Non-pigmented ciliary epithelial cell (primary cell): ENCODE results near the gene ATP12A.

Experiments
- DNase-seq: peaks from one replicate; pipeline ENCODE4 v3.0.0-alpha.2; 2010; ENCODE audit warnings: low read depth

Gene ATP12A

DNA sequence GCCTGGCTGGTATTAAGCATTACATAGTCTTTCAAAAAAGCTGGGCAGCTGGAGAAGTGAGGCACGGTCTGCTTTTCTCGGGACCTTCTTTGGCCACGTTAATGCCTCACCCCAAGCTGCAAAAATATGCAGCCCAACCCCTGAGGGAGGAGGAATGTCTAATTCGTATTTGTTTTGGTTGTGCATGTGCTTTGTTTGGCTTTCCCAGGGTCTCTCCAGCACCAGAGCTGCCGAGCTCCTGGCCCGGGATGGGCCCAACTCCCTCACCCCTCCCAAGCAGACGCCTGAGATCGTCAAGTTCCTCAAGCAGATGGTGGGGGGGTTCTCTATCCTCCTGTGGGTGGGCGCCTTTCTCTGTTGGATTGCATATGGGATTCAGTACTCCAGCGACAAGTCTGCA is 7.9 kb downstream of the ATP12A start:
- no peak for DNase-seq

DNA sequence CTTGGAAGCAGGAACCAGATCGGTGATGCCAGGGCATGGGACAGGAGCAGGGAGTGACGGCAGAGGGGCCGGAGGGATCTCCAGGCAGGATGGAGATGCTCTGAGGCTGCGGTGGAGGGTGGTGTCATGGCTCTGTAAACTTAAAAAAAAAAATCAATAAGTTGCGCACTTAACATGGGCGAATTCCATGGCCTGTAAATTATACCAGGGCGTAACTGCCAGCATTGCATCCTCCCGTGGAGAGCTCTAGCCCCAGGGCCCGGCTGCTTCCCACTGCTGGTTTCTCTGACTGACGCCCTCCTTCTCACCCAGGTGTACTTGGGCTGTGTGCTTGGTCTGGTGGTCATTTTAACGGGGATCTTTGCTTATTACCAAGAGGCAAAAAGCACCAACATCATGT is 8.7 kb downstream of the ATP12A start:
- DNase-seq: no peak

DNA sequence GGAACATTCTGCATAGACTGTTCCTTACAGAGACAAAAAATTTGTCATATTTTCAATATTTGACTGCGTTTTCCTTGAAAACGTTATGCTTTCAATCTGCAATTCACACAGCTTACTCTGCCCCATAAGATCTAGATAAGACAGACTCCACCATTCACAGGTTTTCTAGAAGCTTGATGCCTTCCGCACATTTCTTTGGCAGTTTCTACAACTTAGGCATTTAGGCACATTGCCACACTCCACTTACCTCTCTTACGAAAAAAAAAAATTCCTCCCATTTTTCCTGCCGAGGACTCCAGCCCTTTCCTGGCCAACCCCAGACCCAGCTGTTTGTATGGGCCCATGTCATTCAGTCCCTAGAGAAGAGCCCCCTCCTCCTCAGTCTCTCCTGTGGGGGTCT is 11.2 kb downstream of the ATP12A start:
- DNase-seq: no peak

DNA sequence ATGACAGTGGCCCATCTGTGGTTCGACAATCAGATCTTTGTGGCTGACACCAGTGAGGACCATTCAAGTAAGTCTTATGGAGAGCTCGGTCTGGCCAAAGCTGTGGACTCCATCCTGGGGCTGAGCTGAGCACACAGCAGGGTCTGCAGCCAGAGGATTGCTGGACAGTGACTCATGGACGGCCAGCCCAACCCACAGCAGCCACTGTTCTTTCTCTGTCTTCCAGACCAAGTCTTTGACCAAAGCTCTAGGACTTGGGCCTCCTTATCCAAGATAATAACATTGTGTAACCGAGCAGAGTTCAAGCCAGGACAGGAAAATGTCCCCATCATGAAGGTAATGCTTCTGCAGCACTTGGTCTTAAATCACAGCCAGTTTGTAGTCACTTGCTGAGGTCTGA is 12.4 kb downstream of the ATP12A start:
- DNase-seq: peak; percentile 28

DNA sequence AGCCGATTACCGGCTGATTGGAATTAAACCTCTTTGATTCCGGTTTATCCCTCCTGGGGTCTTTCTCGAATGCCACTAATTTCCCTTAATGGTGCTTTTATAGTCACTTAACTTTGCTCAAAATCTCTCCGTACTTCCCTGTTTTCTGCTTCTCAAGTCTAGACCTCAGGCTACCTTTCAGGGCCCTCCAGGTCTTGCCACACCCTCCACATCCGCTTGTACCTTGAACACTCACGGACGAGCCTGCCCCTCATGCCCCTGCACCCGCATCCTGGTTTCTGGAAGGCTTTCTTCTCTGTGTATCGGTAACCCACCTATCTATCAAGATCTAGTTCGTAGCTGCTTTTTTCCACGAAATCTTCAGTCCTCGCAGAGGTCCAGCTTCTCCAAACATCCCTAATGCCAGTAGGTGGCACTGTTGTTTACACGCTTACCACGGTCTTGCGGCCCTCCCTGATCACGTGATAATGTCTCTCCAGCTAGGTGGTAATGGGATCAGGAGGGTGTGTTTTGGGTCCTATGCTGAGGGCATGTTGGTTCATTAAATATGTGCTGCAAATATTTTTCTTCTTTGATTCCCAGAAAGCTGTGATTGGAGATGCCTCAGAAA is 13.8 kb downstream of the ATP12A start:
- DNase-seq: no peak

DNA sequence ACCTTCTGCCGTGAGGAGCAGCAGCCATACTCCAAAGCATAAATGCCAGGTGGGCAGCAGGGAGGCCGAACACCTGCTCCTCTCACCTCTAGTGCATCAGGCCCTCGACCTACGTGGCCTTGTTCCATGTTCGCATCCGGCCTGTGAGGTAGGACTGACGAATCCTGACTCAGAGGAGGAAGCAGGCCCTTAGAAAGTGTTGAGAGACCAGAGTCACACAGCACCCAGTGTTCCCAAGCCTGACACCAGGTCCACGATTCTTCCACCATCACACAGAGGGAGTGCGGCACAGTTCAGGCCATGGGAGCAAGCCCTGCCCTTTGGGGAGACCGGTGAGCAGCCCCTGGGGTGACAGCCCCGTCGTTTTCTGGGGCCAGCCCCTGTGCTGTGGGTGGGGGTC is 14.7 kb downstream of the ATP12A start:
- DNase-seq: no peak

DNA sequence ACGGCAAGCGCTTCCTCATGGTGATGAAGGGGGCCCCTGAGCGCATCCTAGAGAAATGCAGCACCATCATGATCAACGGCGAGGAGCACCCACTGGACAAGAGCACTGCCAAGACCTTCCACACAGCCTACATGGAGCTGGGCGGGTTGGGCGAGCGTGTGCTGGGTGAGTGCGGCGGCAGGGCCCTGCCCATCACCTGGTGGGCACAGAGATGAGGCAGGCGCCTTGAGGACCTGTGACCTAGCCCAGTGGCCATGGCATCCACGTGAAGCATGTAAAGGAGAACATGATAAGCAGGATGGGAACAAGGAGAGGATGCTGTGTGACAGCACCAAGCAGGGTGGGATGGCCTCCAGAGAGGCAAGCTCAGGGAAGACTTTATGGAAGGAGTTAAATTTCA is 18.5 kb downstream of the ATP12A start:
- no peak for DNase-seq

DNA sequence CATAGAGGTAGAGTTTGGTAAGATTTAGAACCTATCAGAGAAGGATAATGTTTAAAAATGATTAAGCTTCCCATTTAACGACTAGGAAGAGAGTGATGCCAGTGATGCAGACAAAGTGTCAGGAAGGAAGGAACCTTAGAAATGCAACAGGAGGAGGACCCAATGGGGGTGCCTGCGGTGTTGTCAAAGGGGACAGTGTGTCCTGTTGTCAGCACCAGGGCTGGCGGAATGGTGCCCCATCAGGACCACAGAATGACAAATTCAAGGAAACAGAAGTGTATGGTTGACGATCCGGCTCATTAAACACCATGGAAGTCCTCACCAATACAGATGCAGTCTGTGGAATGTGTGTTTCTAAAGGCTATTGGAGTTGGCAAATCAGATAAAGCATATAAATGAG is 19.3 kb downstream of the ATP12A start:
- DNase-seq: no peak

DNA sequence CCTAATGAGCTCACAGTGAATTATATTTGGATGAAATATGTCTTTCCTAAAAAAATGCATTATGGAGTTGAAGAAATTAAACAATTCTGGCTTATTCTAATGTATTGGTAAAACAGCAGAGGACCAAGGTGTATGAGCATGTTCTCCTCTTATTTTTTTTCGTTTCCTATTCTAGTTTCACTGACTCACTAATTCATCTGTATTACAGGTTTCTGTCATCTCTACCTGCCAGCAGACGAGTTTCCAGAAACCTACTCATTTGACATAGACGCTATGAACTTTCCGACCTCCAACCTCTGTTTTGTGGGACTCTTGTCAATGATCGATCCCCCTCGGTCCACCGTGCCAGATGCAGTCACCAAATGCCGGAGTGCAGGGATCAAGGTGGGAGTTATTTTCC is 20.3 kb downstream of the ATP12A start:
- no peak for DNase-seq

DNA sequence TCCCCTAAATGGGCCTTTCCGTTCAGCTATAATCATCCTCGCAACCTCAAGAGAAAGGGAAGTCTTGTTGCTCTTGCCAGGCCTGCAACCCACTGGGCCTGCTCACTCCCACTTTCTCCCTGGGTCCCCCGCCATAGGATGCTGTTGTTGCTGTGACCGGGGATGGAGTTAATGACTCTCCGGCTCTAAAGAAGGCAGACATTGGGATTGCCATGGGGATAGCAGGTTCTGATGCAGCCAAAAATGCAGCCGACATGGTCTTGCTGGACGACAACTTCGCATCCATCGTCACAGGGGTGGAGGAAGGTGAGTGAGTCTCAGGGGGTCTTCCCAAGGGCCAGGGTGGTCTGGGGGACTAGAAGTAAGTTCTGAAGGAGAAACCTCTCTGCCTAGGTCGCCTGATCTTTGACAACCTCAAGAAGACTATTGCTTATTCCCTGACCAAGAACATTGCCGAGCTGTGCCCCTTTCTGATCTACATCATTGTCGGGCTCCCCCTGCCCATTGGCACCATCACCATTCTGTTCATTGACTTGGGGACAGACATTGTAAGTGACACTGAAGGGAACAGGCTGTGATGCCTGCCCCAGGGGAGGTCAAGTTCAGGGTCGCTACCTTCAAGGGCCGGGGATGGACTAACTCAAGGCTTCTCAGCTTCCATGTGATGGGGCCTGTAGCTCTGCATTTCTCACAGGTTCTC is 26.8 kb downstream of the ATP12A start:
- DNase-seq: no peak

DNA sequence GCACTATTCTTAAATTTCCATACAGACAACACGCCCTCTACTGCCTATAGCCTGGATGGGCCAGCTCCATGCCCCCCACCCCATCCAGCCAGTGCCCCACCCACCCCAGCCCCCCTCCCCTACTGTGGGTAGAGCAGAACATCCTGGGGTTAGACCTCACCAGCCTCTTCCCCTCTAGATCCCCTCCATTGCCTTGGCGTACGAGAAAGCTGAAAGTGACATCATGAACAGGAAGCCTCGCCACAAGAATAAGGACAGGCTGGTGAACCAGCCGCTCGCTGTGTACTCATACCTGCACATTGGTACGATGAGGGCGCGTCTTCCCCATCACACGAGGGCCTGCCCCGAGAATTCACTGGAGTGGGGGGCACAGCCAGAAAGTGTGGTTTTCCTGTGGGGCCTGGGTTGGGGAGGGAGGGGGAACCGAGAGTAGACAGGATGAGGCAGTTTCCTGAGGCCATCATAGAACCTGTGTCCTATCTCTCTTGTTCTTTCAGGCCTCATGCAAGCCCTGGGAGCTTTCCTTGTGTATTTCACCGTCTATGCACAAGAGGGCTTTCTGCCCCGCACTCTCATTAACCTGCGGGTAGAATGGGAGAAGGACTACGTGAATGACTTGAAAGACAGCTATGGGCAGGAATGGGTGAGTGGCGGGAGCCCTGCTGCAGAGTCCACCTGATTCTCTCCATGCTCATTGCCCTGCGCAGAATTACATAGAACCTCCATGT is 29.1 kb downstream of the ATP12A start:
- no peak for DNase-seq

DNA sequence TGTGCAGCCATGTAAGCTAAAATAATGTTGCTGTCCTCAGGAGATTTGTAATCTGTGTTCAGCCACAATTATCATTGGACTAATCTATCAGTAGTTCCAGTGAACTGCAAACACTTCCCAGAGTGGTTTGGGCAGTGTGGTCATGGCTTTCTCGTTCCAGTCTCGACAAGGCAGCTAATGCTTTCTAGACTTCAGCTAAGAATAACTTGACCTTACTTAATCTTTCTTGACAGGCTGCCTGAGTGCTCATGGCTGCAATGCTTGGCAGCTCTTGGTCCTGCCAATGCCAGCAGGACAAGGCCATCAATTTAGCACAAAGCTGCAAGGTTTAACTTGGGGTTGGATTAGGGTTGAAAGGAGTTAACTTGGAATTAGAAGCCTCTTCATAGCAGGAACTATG is 32.8 kb downstream of the ATP12A start:
- DNase-seq: no peak

DNA sequence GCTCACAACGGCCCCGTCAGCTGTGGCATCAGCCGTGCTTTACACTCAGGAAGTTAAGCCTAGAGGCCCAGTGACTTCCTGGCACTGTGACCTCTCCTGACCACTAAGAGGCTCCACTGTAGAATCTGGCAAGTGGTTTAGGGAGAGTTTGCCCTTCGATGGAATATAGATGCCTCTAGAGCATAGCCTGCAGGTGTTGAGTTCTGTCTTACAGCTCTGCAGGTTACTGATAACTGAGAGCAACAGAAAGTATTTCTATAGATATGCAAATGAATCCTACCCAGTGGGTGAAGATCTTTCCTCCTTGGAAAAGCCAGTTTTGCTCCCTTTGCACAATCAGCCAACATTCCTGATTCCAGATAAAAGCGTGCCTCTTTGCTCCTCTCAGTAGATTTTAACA is 35.8 kb downstream of the ATP12A start:
- DNase-seq: no peak

DNA sequence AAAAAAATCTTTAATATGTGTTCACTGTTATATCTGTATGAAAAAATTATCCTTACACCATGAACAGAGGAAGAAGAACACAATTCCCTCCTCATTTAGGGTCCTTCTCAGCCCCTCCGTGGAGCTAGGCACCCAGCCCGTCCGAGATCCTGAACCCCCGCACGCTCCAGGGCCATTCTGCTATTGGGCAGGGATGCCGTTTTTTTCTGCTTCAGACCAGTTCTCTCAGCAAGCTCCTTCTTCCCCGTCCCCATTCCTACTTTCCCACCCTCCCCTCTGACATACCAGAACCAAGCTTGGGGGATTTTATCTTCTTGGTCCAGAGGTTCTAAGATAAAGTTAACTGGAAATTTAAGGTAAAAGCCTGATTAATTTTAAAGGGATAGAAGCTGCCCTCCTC is 36.2 kb downstream of the ATP12A start:
- no peak for DNase-seq

DNA sequence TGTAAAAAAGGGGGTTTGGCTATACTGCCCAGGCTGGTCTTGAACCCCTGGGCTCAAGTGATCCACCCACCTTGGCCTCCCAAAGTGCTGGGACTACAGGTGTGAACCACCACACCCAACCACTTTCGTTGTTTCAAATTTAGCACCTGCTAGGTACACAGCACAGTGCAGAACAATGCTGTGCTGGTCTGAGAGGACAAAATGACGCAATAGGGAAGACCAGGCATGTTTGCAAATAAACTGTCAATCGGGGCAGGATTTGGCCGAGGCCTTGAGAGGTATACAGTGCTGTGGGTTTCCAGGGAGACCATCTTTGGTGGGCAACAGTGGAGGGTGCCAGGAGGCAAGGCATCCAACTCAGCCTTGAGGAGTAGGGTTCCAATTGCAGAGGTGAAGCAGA is 37.0 kb downstream of the ATP12A start:
- no peak for DNase-seq

DNA sequence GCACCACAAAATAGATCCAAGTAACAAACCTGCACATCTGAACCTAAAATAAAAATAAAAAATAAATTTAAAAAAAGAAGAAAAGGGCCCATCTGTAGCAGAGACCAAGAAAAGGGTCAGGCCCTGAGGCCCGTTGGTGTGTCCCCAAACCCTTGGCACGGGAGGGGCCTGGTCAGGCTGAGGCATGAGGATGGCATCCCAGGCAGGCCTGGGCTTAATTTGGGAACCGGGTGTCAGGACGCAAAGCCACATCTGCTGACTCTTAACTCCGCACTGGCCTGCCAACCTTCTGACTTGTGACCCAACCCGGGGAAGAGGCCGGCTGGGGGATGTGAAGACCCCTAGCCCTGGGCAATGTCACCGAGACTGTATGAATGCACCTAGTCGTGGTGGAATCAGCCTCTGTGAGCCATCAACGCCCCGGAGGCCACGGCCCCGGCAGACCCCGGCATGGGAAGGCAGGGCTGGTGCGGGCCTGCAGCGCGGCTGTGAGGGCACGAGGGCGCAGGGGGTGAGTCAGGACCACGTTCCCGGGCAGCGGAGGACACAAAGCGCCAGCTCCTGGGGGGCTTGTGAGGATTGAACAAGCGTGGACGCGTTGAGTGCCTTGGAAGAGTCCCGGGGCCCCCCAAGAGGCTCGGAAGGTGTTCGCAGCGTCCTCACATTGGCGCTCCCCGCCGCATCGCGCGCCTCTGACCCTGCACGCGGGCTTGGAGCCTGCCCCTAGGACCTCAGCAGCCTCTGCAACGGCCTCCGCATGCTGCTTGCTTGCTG is 38.2 kb downstream of the ATP12A start:
- no peak for DNase-seq

DNA sequence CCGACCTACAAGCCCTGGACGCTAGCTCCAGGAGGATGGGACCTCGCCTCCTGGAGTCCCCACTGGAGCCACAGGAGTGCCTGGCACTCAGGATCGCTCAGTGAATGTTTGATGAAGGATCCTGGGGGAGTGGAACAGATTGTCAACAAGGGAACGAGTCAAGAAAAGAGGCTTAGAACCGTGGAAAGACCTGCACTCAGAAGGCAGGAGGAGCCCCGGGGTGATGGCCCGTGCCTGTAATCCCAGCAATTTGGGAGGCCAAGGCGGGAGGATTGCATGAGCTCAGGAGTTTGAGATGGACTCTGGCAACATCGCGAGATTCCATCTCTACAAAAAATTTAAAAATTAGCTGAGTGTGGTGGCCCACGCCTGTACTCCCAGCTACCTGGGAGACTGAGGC is 38.9 kb downstream of the ATP12A start:
- no peak for DNase-seq

DNA sequence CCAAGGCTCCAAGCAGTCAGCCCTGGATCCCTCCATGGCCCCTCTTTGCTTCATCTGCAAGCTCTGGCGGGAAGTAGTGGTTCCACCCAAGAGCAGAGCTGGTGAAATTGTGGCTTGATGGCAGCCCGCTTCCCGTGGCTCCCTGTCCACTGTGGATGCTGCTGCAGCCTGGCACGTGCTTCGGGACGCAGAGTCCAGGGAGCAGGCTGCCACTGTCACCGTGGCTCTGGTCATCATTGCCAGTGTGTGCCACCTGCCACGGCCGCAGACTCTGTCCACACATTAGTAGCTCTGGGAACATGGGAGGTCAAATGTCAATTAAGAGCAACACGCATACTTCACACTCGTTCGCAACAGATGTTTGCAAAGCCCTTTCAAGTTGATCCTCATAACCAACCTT is 43.0 kb downstream of the ATP12A start:
- no peak for DNase-seq

DNA sequence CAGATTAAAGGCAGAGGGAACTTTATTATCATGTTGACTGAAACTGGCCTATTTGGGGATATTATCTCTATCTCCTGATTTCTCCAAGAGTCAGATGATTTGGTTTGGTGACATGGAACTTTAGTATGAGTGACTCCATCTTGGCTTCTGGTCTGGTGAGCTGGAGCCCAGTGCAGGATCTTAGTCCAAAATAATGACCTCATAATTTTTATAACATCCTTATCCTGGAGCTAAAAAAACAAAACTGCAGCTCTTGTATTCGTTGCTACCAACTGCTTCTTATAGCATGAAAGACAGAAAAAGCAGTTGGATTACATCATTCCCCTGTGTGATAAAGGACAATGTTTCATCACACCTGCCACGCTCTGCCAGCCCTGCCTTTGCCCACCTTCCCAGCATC is 44.5 kb downstream of the ATP12A start:
- DNase-seq: no peak

DNA sequence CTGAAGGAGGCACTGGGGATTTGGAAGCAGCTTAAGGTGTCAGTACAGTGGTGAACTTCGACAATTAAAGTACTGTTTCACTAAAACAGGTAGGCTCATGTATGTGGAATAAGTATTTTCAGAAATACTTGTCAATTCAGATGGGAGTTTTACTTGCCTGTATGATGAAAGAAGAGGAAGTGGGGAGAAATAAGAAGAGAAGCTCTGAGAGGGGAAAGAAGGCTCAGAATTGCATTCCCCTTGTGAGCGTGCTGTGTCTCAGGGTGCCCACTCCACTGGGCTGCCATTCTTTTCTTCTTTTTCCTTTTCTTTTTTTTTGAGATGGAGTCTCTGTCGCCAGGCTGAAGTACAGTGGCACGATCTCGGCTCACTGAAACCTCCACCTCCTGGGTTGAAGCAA is 45.2 kb downstream of the ATP12A start:
- no peak for DNase-seq

DNA sequence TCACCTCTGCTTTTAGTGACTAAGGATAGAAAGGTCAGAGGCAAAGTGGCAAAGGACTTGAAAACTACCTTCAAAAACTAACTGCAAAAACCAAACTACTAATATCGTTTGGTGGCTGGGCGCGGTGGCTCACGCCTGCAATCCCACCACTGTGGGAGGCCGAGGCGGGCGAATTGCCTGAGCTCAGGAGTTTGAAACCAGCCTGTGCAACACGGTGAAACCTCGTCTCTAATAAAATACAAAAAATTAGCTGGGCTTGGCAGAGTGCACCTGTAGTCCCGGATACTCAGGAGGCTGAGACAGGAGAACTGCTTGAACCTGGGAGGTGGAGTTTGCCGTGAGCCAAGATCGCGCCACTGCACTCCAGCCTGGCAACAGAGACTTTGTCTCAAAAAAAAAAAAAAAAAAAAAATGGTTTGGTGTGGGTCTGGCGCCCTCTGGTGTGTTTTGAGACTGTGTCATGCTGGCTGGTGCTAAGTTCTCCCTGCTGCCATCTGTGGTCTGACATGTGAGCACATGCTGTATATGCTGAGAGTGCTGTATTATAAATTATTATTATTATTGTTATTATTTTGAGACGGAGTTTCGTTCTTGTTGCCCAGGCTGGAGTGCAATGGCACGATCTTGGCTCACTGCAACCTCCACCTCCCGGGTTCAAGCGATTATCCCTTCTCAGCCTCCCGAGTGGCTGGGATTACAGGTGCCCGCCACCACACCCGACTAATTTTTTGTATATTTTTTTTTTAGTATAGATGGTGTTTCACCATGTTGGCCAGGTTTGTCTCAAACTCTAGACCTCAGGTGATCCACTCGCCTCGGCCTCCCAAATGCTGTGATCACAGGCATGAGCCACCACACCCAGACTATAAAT is 47.8 kb downstream of the ATP12A start:
- peak; percentile 76 for DNase-seq
